Activated CD4-positive, alpha-beta memory T cell treated with anti-CD3 and anti-CD28 coated beads for 36 hours (primary cell): Measurements from ENCODE around the gene RASD2. TPM values are rescaled to one million over a fixed set of nuclear protein-coding genes. Genes with fewer than 3 reads are reported as not detected.

Experiments
- CTCF ChIA-PET: fragments of 350-600 bp; sonication (Branson Sonifier 250); formaldehyde crosslinking; loops from one replicate; lab custom pipeline; 2021; ENCODE audit warnings: antibody characterized with exemption, inconsistent platforms; lab: Charles Lee
- POLR2A ChIA-PET: fragments of 350-600 bp; sonication (Branson Sonifier 250); formaldehyde crosslinking; loops from one replicate; lab custom pipeline; 2021; ENCODE audit warnings: antibody characterized with exemption; lab: Charles Lee
- DNase-seq: peaks from one replicate; pipeline ENCODE4 v3.0.0-alpha.2; 2020
- H3K27ac Mint-ChIP-seq: one replicate; pipeline ENCODE4 v1.8.0; 2021; ENCODE audit warnings: mixed read lengths
- H3K27me3 Mint-ChIP-seq: one replicate; pipeline ENCODE4 v1.8.0; 2021; ENCODE audit warnings: mixed read lengths
- H3K36me3 Mint-ChIP-seq: one replicate; pipeline ENCODE4 v1.8.0; 2021; ENCODE audit warnings: mixed read lengths
- H3K4me1 Mint-ChIP-seq: one replicate; pipeline ENCODE4 v1.8.0; 2021; ENCODE audit warnings: low read depth, mixed read lengths
- H3K4me3 Mint-ChIP-seq: one replicate; pipeline ENCODE4 v1.8.0; 2021; ENCODE audit warnings: mild to moderate bottlenecking, mixed read lengths
- H3K9me3 Mint-ChIP-seq: one replicate; pipeline ENCODE4 v1.8.0; 2021; ENCODE audit warnings: mixed read lengths
- intact Hi-C: fragments of 100-400 bp; cut with micrococcal nuclease; formaldehyde crosslinking; loops from one replicate; pipeline ENCODE4 v1.15.1; 2023
- total RNA-seq, 2 experiments: library from RNA; stranded (reverse); gene quantifications; one replicate each; pipeline ENCODE4 v1.2.3, GENCODE V29; 2021

RASD2 gene
- total RNA-seq, 2 experiments from 2014 or later = 0.10 TPM; not detected in 1

DNA sequence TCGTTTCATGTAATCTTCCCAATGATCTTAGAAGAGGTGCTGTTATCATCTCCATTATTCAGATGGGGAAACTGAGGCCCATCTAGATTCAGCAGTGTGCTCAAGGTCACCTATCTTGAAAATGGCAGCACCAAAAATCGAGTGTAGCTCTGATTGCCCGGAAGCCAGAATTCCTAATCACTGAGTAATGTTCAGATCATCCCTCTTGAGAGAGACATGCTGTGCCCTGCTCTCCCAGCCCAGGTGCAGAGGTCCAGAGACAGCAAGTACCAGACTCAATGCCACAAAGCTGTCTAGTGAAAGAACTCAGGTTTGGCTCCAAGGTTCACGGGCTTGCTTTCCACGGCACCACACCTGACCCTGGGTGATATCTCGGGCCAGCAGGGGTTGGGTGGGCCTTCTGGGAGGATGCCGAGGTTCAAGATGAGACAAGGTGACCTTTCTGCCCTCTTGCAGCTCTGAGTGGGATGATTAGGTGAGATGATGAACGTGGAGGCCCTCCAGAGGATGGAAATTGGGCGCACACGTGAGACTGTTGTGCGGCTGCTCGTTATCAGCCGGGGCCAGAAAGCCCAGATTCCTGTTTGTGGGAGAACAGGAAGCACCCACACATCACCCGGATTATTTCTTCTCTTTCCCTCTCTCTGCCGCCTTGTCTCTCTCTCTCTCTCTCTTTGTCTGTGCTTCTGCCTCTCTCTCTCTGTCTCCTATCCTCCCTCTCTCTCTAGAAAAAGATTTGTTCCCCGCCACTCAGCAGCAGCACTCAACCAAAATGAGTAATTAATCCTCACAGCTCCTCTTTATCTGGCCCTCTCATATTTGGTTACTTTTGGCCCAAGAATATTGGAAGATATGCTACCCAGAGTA lies 19.0 kb upstream of the RASD2 start:
- Mint-ChIP-seq H3K9me3 (no peaks in the 10 kb centered on the region), H3K4me3 (no peak overlapping the region), H3K27ac (no peak overlapping the region), H3K4me1 (no peaks in the 10 kb centered on the region), H3K36me3 (no peaks in the 10 kb centered on the region), H3K27me3 (peaks cover 18% of the 10 kb centered on the region)
- CTCF ChIA-PET = interaction anchor here (0.6 kb wide), 1 partner anchor 95 kb away, joined by 5 read pairs; no protein-coding TSS in a partner anchor
- no peak for DNase-seq
- intact Hi-C loops = no loop called here
- POLR2A ChIA-PET = no interaction called here

DNA sequence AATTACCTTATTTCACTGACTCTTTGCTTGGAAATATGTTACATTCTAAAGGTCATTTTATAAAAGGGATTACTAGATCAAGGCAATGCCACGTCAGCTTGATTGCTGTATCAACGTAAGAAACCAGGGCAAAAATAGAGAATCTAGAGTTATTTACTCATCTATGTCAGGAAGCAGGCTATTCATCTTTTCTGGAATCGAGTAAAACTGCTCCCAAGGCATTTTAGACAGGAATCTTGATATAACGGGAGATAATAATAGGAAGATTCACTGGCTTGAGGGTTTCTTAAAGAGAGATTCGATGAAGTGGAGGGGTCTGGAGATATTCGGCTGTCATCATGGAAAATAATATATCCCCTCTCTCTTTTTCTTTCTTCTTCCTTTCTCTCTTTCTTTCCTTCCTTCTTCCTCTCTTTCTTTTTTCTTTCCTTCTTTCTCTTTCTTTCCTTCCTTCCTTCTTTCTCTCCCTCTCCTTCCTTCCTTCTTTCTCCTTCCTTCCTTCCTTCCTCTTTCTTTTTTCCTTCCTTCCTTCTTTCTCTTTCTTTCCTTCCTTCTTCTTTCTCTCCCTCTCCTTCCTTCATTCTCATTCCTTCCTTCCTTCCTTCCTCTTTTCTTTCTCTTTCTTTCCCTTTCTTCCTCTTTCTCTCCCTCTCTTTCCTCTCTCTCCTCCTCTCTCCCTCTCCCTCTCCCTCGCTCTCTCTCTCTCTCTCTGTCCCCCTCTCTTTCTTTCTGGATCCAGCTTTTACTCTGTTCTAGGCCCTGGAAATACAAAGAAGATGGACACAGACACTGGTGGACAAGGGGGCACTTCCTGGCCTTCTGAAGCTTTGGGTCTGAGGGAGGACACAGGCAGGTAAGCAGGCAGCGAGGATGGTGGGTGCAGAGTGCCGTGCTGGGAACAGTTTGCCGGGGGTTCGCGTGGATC lies 18.1 kb upstream of the RASD2 start:
- H3K36me3 Mint-ChIP-seq = no peaks in the 10 kb centered on the region
- no peaks in the 10 kb centered on the region for H3K4me1 Mint-ChIP-seq
- no peak overlapping the region for H3K4me3 Mint-ChIP-seq
- ChIA-PET CTCF (no interaction called here), POLR2A (no interaction called here)
- peaks cover 16% of the 10 kb centered on the region for H3K27me3 Mint-ChIP-seq
- no peak overlapping the region for H3K27ac Mint-ChIP-seq
- DNase-seq = no peak
- intact Hi-C loops = no loop called here
- H3K9me3 Mint-ChIP-seq = no peaks in the 10 kb centered on the region

DNA sequence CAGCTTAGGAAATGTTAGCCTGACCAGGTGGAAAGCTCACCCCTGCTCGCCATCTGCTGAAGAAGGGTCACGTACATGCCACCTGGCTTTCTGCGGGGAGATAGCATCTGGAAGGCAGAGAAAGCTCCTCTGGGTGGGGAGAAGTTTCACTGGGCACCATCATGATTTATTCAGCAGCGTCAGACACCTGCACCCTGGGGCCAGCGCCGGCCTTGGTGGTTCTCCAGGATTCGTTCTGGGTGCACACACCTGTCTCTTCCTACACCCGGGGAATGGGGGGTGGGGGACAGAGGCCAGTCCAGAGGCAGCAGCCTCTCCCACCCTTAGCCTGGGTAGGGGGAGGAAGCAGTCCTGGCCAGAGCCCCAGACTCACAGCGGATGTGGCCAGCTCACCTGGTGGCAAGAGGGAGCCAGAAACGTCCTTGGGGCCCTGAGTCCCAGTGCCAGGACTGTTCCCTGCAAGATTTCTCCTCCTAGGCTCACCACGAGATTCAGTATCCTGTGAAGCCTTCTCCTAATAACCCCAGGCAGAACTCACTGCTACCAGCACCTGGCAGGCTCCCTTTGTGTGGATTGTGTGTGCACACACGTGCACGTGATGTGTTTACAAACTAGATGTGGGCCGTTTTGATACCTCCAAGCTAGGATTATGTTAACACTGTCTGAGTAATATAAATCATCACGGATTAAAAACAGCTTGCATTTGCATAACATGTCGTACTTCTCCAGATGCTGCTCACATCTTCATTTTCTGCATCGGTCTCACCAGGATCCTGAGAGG lies 17.3 kb upstream of the RASD2 start:
- Mint-ChIP-seq H3K9me3 (no peaks in the 10 kb centered on the region), H3K36me3 (no peaks in the 10 kb centered on the region), H3K4me3 (no peak overlapping the region), H3K27me3 (peaks cover 16% of the 10 kb centered on the region), H3K4me1 (no peaks in the 10 kb centered on the region), H3K27ac (no peak overlapping the region)
- intact Hi-C loops = no loop called here
- CTCF ChIA-PET = no interaction called here
- POLR2A ChIA-PET = no interaction called here
- DNase-seq = no peak

DNA sequence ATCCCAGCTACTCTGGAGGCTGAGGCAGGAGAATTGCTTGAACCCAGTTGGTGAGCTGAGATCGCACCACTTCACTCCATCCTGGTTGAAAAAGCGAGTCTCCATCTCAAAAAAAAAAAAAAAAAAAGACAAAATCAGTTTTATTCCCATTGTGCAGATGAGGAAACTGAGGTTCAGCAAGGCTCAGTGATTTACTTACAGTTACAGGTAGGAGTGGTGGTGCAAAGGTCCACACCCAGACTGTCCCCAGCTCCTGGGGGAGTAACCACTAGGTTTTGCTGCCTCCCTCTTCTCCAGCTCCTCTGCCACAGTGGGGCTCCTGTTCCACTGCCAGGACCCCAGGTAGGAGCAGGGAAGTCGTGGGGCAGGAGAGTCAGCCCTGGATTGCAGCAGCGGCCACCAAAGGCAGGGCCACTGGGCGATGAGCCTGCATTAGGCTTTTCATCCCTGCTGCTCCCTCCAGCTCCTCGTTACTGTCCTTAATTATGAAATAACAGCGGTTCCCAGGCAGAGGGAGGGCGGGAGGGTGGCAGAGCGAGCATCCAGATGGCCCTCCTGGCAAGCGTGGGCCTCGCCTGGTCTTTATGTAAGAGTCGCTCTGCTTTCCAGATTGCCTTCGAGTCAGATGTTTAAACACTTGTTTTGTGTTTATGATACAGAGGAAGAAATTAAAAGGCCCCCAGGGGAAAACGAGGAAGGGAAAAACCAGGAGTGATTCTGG lies 15.5 kb upstream of the RASD2 start:
- no peak for DNase-seq
- intact Hi-C loops = no loop called here
- POLR2A ChIA-PET = no interaction called here
- Mint-ChIP-seq H3K27ac (no peak overlapping the region), H3K27me3 (peaks cover 15% of the 10 kb centered on the region), H3K4me3 (no peak overlapping the region), H3K4me1 (no peaks in the 10 kb centered on the region), H3K9me3 (peaks cover 5% of the 10 kb centered on the region), H3K36me3 (no peaks in the 10 kb centered on the region)
- CTCF ChIA-PET = no interaction called here

DNA sequence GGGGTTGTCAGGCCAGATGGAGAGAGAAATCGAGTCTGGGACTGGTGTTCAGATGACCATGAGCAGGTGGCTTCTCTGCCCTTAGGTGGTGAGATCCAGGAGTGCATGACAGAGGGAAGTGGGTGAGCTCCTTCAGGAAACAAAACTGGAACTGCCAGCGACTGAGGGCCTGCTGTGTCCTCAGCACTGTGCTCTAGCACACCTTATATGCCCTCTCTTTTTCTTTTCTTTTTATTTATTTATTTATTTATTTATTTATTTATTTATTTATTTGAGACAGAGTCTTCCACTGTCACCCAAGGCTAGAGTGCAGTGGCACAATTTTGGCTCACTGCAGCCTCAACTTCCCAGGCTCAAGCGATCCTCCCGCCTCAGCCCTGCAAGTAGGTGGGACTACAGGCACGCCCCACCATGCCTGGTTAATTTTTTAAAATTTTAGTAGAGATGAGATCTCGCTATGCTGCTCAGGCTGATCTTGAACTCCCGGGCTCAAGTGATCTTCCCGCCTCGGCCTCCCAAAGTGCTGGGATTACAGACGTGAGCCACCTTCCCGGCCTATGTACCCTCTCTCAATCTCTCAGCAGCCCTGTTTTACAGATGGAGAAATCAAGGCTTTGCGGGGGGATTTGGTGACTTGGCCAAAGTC lies 14.8 kb upstream of the RASD2 start:
- Mint-ChIP-seq H3K36me3 (no peaks in the 10 kb centered on the region), H3K4me3 (no peak overlapping the region), H3K27ac (no peak overlapping the region), H3K27me3 (peaks cover 12% of the 10 kb centered on the region), H3K4me1 (no peaks in the 10 kb centered on the region), H3K9me3 (peaks cover 5% of the 10 kb centered on the region)
- no peak for DNase-seq
- POLR2A ChIA-PET = no interaction called here
- CTCF ChIA-PET = no interaction called here
- intact Hi-C loops = no loop called here

DNA sequence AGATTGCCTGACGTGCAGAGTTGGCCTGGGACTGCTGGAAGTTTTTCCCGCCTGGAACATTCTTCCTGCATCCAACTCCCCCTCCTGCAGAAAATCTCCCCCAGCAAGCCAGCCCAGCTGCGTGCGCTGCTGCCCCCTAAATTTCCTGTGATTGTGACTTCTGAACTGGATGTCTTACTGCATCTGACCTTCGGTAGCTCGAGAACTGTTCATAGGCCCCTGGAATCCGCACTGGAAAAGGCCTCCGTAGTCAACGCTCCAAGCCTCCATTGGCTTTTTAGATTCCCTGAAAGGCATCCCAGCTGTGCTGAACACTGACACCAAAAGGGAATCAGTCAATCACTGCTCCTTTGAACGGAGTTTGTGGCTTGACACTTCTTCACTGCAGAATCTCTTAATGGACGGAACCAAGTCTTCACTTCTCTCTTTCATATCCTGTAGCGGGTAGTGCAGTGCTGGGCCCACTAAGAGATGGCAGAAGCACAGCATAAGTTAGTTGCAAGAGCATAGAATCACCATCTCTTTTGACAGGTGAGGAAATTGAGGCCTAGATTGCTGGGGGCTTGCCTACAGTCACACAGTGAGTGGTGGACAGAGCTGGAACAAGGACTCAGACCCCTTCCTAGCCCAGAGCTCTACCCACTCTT lies 14.2 kb upstream of the RASD2 start:
- no peaks in the 10 kb centered on the region for H3K4me1 Mint-ChIP-seq
- H3K27me3 Mint-ChIP-seq = peaks cover 12% of the 10 kb centered on the region
- H3K36me3 Mint-ChIP-seq = no peaks in the 10 kb centered on the region
- POLR2A ChIA-PET = no interaction called here
- no peak overlapping the region for H3K4me3 Mint-ChIP-seq
- intact Hi-C loops = no loop called here
- H3K9me3 Mint-ChIP-seq = peaks cover 5% of the 10 kb centered on the region
- no peak overlapping the region for H3K27ac Mint-ChIP-seq
- no peak for DNase-seq
- CTCF ChIA-PET = no interaction called here

DNA sequence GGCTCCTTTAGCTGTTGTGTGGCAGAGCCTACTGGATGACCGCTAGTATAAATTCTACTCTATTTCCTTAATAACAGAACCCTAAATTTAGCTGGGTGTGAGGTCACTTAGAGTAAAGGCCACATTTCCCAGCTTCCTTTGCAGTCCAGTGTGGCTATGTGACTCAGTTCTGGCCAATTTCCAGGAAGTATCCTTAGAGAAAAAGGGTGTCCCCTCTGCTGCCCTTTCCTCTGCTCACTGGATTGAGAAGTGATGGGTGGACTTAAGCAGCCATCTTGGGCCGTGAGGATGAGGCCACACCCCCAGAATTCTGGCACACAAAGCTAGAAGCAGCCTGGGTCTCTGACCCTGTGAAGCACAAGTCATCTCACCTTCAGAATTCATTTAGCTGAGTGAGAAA lies 11.7 kb upstream of the RASD2 start:
- POLR2A ChIA-PET = no interaction called here
- CTCF ChIA-PET = no interaction called here
- no peaks in the 10 kb centered on the region for H3K27me3 Mint-ChIP-seq

DNA sequence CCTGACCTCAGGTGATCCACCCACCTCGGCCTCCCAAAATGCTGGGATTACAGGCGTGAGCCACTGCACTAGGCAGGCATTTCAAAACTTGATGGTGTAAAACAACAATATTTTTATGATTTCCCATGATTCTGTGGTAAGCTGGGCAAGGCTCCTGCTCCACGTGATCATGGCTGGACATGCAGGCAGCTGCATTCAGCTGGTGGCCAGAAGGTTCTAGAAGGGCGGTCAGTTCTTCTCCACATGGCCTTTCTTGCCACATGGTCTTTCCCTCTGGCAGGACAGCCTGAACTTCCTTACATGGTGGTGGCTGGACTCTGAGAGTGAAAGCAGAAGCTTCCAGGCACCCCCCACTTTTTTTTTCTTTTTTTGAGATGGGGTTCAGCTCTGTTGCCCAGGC lies 9.9 kb upstream of the RASD2 start:
- Mint-ChIP-seq H3K4me1 (no peaks in the 10 kb centered on the region), H3K36me3 (no peaks in the 10 kb centered on the region), H3K27ac (no peak overlapping the region), H3K27me3 (no peaks in the 10 kb centered on the region), H3K4me3 (no peak overlapping the region), H3K9me3 (peaks cover 5% of the 10 kb centered on the region)
- no peak for DNase-seq
- ChIA-PET POLR2A (no interaction called here), CTCF (no interaction called here)
- intact Hi-C loops = loop anchor here (10.0 kb wide), 1 partner anchor 54 kb away; no protein-coding TSS in a partner anchor

More for the DNA sequence above, 11.7 kb upstream of the RASD2 start:
- Mint-ChIP-seq H3K27ac (no peak overlapping the region), H3K4me3 (no peak overlapping the region), H3K9me3 (peaks cover 5% of the 10 kb centered on the region), H3K36me3 (no peaks in the 10 kb centered on the region), H3K4me1 (no peaks in the 10 kb centered on the region)
- DNase-seq = no peak
- intact Hi-C loops = no loop called here

DNA sequence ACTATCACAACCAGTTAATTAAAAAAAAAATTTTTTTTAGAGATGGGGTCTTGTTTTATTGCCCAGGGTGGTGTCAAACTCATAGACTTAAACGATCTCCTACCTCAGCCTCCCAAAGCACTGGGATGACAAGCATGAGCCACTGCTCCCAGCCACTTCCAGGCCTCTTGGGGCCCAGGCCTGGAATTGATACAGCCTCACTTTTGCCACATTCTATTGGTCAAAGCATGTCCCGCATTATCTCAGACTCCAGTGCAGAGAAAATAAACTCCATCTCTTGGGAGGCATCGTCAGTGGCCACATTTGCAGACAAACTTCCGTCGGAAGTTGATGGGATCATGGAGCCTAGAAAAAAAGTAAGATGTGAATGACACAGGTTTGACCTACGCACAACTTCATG lies 9.4 kb upstream of the RASD2 start:
- no peak overlapping the region for H3K4me3 Mint-ChIP-seq
- H3K4me1 Mint-ChIP-seq = no peaks in the 10 kb centered on the region
- ChIA-PET CTCF (no interaction called here), POLR2A (no interaction called here)
- H3K9me3 Mint-ChIP-seq = peaks cover 5% of the 10 kb centered on the region
- no peak overlapping the region for H3K27ac Mint-ChIP-seq
- no peaks in the 10 kb centered on the region for H3K27me3 Mint-ChIP-seq
- no peak for DNase-seq
- intact Hi-C loops = loop anchor here (10.0 kb wide), 1 partner anchor 54 kb away; no protein-coding TSS in a partner anchor
- no peaks in the 10 kb centered on the region for H3K36me3 Mint-ChIP-seq

DNA sequence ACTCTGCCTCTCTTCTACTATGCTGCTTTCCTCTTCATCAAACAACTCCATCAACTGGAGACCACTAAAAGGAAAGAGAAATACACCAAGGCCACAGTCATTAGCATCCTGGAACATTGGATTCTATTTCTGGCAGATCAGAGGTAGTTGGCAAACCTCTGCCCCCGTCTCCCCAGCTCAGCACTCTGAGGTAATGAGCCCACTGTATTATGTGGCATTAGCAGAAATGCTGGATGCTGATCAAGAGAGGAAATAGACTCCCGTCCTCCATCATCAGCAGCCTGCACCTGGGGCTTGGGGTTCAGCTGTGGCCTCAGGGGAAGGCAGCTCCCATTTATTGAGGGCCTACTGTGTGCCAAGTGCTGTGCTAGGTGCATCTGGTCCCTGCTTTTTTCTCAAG lies 9.0 kb upstream of the RASD2 start:
- H3K27me3 Mint-ChIP-seq = no peaks in the 10 kb centered on the region
- H3K27ac Mint-ChIP-seq = no peak overlapping the region
- no peaks in the 10 kb centered on the region for H3K36me3 Mint-ChIP-seq
- no peak for DNase-seq
- no peaks in the 10 kb centered on the region for H3K4me1 Mint-ChIP-seq
- CTCF ChIA-PET = no interaction called here
- peaks cover 5% of the 10 kb centered on the region for H3K9me3 Mint-ChIP-seq
- no peak overlapping the region for H3K4me3 Mint-ChIP-seq
- intact Hi-C loops = loop anchor here (10.0 kb wide), 1 partner anchor 53 kb away; no protein-coding TSS in a partner anchor
- POLR2A ChIA-PET = no interaction called here
